ENCODE measurements around the gene HOXC11.

Gene HOXC11

DNA sequence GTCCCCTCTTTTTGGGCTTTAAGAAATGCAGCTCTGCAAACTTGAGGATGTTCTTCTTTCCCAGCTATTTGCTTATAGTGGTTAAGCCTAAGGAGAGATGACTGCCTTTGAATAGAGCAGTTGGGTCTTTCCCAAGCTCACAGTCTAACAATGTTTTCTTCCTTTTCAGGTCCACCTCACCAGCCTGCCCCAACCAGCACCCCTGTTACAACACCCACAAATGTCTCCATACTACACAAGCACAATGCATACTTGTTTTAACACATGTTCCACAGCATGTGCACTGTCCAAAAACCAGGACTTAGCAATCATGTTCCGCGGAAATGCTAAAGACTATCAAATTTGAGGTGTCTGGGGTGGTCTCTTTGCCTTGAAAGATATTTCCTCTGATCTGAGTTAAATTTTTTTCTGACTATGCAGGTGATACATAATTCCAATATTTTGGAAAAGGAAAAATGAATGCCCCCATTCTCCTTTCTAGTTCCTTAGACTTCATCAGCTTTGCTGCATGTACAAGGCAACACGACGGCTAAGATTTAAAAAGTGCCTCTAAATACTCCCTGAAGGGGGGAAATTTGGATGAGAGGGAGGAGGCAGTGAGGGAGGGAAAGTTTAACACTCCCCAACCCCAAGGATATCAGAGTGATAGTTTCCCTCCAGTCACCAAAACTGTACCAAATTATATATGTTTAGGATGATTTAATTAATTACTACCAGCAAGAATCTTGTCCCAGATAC, 40.9 kb upstream of the HOXC11 start:
- TF ChIP-seq, protein P1, sequence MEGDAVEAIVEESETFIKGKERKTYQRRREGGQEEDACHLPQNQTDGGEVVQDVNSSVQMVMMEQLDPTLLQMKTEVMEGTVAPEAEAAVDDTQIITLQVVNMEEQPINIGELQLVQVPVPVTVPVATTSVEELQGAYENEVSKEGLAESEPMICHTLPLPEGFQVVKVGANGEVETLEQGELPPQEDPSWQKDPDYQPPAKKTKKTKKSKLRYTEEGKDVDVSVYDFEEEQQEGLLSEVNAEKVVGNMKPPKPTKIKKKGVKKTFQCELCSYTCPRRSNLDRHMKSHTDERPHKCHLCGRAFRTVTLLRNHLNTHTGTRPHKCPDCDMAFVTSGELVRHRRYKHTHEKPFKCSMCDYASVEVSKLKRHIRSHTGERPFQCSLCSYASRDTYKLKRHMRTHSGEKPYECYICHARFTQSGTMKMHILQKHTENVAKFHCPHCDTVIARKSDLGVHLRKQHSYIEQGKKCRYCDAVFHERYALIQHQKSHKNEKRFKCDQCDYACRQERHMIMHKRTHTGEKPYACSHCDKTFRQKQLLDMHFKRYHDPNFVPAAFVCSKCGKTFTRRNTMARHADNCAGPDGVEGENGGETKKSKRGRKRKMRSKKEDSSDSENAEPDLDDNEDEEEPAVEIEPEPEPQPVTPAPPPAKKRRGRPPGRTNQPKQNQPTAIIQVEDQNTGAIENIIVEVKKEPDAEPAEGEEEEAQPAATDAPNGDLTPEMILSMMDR (IDR thresholded peaks at IDR 0.05; ENCODE audit: insufficient read depth, low read depth, low read length, missing control alignments), result no peak
- H3K4me3 ChIP-seq (ENCODE audit: low read length), result no peak overlapping the region
- no peak for DNase-seq (ENCODE audit: low read depth)

DNA sequence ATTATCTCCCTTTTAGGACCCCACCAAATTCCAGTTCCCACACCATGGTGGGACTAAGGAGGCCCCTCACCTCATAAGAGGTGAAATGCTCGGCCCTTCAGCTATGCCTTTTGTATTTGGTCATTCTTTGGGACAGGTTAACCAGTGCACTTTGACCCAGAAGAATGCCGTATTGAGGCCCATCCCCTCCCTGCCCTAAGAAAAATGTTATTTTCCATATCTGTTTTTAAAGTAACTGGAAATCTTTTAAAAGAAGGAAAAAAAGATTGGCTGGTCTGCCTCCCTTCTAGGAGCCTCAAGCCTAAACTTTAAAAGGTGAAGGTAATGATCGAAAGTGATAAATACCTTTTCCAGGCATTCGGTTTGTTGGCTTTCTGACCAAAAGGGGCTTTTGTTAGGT, 40.0 kb upstream of the HOXC11 start:
- no peak for DNase-seq (ENCODE audit: low read depth)
- no peak overlapping the region for H3K4me3 ChIP-seq (ENCODE audit: low read length)

DNA sequence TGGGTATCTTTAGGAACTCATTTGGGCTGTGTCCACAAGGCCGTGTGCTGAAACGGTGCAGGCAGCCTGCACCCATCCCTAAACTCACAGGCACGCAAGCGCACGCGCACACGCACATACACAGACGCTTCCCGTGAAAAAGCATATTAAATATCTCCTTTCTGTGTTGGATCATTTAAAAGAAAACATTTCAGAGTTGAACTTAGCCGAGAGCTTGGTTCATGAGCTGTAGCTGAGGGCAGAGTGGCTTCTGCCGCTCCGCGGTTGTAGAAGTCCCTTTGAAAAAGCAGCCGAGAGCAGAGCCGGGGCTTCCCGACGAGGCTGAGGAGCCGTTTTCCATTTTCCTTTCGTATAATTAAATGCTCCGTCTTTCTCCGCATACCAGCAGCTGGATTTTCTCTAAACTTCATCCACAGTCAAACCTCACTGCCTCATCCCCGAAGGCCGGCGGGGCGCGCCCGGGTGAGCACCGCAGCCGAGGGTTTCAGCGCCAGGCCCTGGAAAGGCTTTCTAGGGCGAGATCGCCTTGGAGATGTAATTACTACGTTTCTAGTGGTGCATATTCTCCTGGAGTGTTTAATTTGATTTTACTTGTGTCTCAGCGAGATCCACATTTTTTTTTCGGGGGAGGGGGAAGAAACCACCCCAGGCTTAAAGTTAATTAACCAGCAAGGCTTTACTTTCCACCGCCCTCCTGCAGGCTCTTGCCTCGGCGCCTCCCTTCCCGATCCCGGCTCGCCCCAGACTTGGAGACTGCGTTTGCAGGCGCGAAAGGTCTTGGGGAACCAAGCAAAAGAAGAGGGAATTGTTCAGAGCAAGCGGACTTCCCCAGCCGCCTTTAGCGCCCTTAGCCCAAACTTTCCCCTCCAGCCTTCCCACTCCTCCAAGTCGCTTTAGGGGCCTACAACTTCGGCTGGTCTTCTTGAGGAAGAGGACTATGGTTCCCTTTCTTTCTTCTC, 37.3 kb upstream of the HOXC11 start:
- TF ChIP-seq, protein P1 (IDR thresholded peaks at IDR 0.05; ENCODE audit: insufficient read depth, low read depth, low read length, missing control alignments), result no peak
- DNase-seq (ENCODE audit: low read depth), result no peak
- no peak overlapping the region for H3K4me3 ChIP-seq (ENCODE audit: low read length)

More for the DNA sequence above, 40.0 kb upstream of the HOXC11 start:
- TF ChIP-seq, protein P1 (IDR thresholded peaks at IDR 0.05; ENCODE audit: insufficient read depth, low read depth, low read length, missing control alignments), result no peak

DNA sequence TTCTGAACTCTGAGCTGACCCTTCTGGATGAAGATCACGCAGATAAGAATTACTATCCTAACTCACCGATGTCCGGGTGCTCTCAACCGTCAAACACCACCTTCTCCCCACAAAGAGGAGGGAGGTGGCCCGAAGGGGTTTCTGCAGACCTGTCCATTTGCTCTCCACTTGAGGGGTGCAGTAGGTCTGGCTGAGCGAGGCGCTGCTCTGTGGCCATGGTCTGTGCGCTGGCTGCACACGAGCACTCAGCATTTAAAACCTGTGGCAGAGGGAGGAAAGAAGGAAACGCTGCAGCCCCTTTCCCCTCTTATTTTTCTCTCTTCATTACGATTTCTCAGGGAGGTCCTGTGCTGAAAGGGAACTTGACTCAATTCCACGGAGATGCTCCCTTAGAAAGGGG, 35.8 kb upstream of the HOXC11 start:
- TF ChIP-seq, protein P1 (IDR thresholded peaks at IDR 0.05; ENCODE audit: insufficient read depth, low read depth, low read length, missing control alignments), result no peak
- no peak for DNase-seq (ENCODE audit: low read depth)
- no peak overlapping the region for H3K4me3 ChIP-seq (ENCODE audit: low read length)

DNA sequence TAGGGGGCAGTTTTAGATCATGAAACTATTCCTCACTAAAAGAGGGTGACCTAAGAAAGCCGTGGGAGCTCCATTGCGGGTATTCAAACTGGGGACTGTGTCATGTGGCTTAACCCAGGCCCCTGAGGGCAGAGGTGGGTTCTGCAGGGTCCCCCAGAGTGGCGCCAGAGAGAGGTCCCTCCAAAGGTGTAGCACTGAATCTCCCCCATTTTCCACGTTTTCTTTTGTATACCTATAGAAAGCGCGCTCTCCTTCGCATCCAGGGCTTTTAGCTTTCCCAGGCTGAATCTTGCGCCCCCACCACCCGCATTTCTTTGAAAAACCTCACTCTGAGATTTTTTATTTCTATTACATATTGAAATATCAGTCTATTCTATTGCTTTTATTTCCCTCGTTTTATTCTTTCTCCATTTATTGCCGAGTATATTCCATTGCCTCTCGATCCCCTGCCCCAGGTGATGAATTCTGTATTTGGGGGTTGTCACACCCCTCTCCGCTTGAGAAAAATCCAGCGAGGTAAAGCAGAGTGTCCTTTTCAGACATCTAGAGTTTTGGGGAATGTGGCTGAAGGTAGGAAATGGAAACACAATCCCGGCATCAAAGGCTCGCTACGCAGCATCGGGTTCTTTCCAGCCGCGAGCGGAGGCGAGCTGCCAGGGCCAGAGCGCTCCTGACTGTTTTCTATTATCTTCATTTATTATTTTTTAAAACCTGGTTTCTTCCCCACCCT, 35.2 kb upstream of the HOXC11 start:
- TF ChIP-seq, protein P1 (IDR thresholded peaks at IDR 0.05; ENCODE audit: insufficient read depth, low read depth, low read length, missing control alignments), result no peak
- DNase-seq (ENCODE audit: low read depth), result no peak
- H3K4me3 ChIP-seq (ENCODE audit: low read length), result no peak overlapping the region

DNA sequence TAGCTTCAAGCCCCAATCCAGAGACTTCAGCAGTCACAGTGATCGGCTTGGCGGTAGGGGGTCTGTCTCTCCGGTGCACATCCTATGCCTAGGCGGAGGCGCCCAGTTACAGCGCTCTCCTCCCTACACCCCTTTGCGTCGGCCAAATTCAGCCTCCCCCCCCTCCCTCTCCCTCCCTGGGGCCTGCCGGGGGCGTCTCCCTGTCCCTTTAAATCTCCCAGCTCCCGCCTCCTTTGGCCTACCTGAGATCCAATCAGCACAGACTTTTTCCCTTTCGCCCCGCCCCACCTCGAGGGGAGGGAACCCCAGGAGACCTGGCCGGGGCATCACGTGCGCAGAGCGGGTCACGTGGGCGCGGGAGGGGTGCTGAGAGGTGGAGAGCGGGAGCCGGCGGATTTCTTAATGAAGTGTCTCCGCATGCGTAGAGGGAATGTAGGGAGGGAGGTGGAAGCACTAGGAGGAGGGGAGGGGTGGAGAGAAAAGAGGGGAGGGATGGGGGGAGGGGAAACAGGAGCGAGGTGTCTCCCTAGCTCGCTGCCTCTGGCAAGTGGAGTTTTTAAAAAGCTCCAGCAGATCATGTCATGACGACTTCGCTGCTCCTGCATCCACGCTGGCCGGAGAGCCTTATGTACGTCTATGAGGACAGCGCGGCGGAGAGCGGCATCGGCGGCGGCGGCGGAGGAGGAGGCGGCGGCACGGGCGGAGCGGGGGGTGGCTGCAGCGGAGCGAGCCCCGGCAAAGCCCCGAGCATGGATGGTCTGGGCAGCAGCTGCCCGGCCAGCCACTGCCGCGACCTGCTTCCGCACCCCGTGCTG, 34.4 kb upstream of the HOXC11 start, which contains the start of gene HOXC13:
Gene HOXC13 (plus strand): TSS at position 506 of the 815 bp plus-strand sequence. CDS start 76 bp downstream, at position 582.
- H3K4me3 ChIP-seq (ENCODE audit: low read length), result no peak within 1 kb of the TSS
- DNase-seq (ENCODE audit: low read depth), result peak; percentile 70
- TF ChIP-seq, protein P1 (IDR thresholded peaks at IDR 0.05; ENCODE audit: insufficient read depth, low read depth, low read length, missing control alignments), result no peak
